Body of pancreas (tissue), 4 donors: ENCODE results near the gene CPXM1.

ENCODE experiments used
- CTCF ChIP-seq, 7 experiments: fragments of 450-650 bp in 4 of 7; fragments of 200-600 bp in 3 of 7; sonication (generic) in 3 of 7; IDR thresholded peaks; one replicate each; pipeline ENCODE4 v1.5.1; 2016 to 2019; ENCODE audit warnings: antibody characterized with exemption in 7 of 7
- POLR2A ChIP-seq, 3 donors: fragments of 450-650 bp; IDR thresholded peaks; one replicate each; pipeline ENCODE4 v1.6.1; 2016; ENCODE audit warnings: antibody characterized with exemption in 3 of 3, mild to moderate bottlenecking in 2 of 3

- TF ChIP-seq CTCF (IDR thresholded peaks at IDR 0.05): no peak
- TF ChIP-seq POLR2A (IDR thresholded peaks at IDR 0.05): no peak
Measured at GRCh38 chr20:2771631-2772080, 28.8 kb downstream of the CPXM1 start.
